Stomach smooth muscle (tissue), 2 donors: ENCODE results near the gene REG4.

Source experiments
- H3K27ac ChIP-seq: one replicate; pipeline ENCODE4 v1.7.0; 2013; ENCODE audit warnings: mild to moderate bottlenecking, low read length, inconsistent platforms
- H3K27me3 ChIP-seq, 2 donors: one replicate each; pipeline ENCODE4 v1.7.0; 2013; ENCODE audit warnings: low read length in 2 of 2; ENCODE audit not compliant: insufficient read depth in 2 of 2, control insufficient read depth in 1 of 2
- H3K36me3 ChIP-seq, 2 donors: one replicate each; pipeline ENCODE4 v1.7.0; 2013; ENCODE audit warnings: low read length in 2 of 2; ENCODE audit not compliant: control insufficient read depth in 2 of 2, insufficient read depth in 2 of 2
- H3K4me1 ChIP-seq: one replicate; pipeline ENCODE4 v1.7.0; 2013; ENCODE audit warnings: low read length; ENCODE audit not compliant: control insufficient read depth, insufficient read depth
- H3K4me3 ChIP-seq, 2 donors: one replicate each; pipeline ENCODE4 v1.7.0; 2013; ENCODE audit warnings: low read length in 2 of 2
- H3K9ac ChIP-seq, 2 donors: one replicate each; pipeline ENCODE4 v1.7.0; 2013; ENCODE audit warnings: low read length in 2 of 2, mild to moderate bottlenecking in 1 of 2
- H3K9me3 ChIP-seq, 2 donors: one replicate each; pipeline ENCODE4 v1.7.0; 2013; ENCODE audit warnings: low read length in 2 of 2; ENCODE audit not compliant: control insufficient read depth in 2 of 2
- donor health status: healthy.
- donor health status: Pancreatic carcinoma.

The REG4 gene

DNA sequence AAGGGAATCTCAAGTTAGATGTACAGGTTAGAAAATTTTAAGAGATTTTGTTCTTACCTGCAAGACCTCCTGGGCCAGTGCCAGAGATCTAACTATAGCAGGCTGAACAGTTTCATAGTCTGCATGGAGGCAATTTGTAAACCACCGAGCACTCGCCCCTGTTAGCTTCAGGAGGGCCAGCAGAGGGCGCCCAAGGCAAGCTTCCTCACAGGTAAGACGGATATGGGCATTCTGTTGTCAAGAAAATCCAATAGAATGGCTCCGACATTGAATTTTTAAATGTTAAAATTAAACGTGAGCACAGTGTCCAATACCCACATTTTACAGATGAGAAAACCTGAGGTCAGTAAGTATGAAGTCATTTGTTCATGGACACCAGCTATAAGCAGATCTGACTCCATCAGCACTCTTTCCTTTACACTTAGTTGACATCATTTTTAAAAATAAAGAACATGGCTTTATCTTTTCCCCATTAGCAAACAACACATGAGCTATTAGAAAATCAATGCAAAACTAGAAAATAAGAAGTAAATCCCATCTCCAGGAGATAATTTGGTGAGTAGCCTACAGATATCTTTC is 2.2 kb downstream of the REG4 start:
- Histone ChIP-seq H3K9me3 (no peaks in the 10 kb centered on the region), H3K27ac (no peak overlapping the region), H3K4me3 (no peak overlapping the region), H3K9ac (no peak overlapping the region), H3K4me1 (no peaks in the 10 kb centered on the region), H3K27me3 (no peaks in the 10 kb centered on the region), H3K36me3 (no peaks in the 10 kb centered on the region)

- Histone ChIP-seq H3K27me3 (no peaks in the 10 kb centered on the region), H3K36me3 (no peaks in the 10 kb centered on the region), H3K27ac (no peak overlapping the region), H3K9ac (no peak overlapping the region), H3K9me3 (no peaks in the 10 kb centered on the region), H3K4me1 (no peaks in the 10 kb centered on the region), H3K4me3 (no peak overlapping the region)
Observed at GRCh38 chr1:119808491-119808890, 2.8 kb downstream of the REG4 start.

DNA sequence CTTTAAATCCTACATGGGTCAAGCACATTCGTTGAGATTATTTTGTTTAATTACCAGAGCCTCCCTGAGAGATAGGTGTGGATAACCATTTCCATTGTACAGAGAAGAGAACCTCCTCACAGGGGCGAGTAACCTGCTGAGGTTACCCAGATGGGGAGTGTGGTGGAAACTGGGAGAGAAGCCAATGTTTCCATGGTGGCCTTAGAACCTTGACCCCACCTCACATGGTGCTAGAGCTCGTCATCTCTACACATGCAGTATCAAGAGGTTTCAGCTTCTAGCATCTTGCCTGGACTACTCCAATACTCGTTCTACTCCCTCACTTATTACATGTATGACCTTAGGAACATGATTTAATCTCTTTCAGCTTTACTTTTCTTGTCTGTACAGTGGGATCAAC is 4.8 kb downstream of the REG4 start:
- Histone ChIP-seq H3K27me3 (no peaks in the 10 kb centered on the region), H3K36me3 (no peaks in the 10 kb centered on the region), H3K9ac (no peak overlapping the region), H3K27ac (no peak overlapping the region), H3K4me1 (no peaks in the 10 kb centered on the region), H3K9me3 (no peaks in the 10 kb centered on the region), H3K4me3 (no peak overlapping the region)

GRCh38 chr1:119805746-119806145 is 5.5 kb downstream of the REG4 start:
- no peaks in the 10 kb centered on the region for H3K9me3 ChIP-seq

GRCh38 chr1:119805247-119805646 is 6.0 kb downstream of the REG4 start:
- no peak overlapping the region for H3K27ac ChIP-seq
- H3K4me1 ChIP-seq, result no peaks in the 10 kb centered on the region
- H3K36me3 ChIP-seq, result no peaks in the 10 kb centered on the region
- no peak overlapping the region for H3K9ac ChIP-seq
- H3K27me3 ChIP-seq, result no peaks in the 10 kb centered on the region
- no peaks in the 10 kb centered on the region for H3K9me3 ChIP-seq
- no peak overlapping the region for H3K4me3 ChIP-seq

More at GRCh38 chr1:119805746-119806145, 5.5 kb downstream of the REG4 start:
- Histone ChIP-seq H3K27ac (no peak overlapping the region), H3K4me1 (no peaks in the 10 kb centered on the region), H3K4me3 (no peak overlapping the region), H3K9ac (no peak overlapping the region), H3K36me3 (no peaks in the 10 kb centered on the region), H3K27me3 (no peaks in the 10 kb centered on the region)

DNA sequence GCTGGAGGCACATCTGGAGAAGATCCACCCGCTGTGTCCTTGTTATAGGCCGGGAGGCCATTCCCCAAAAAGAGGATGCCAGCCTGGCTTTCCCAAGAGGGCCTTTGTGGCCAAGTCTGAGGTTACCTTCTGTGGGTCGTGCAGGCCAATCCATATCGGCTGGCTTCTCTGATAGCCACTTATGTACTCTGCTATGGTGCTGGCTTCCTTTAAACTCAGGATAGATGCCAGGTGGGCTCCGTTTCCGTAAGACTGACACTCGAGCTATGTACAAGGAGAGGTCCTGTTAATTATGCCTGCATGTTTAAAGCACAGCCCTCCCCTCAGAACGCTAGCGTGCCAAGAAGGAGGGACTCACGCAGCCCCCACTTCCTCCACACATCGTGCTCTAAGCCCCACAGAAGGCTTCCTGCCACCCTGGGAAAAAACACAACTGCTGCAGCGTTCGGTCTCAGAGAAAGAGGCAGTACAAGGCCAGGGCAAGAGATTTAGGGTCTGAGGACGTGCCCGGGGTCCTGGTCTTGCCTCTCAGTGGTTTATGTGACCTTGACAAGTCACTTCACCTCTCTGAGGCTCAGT is 11.6 kb downstream of the REG4 start:
- Histone ChIP-seq H3K9ac (no peak overlapping the region), H3K4me3 (no peak overlapping the region), H3K4me1 (peaks cover 17% of the 10 kb centered on the region), H3K36me3 (no peaks in the 10 kb centered on the region), H3K27ac (no peak overlapping the region), H3K9me3 (no peaks in the 10 kb centered on the region), H3K27me3 (no peaks in the 10 kb centered on the region)

GRCh38 chr1:119799003-119799402 is 12.3 kb downstream of the REG4 start:
- Histone ChIP-seq H3K27me3 (no peaks in the 10 kb centered on the region), H3K36me3 (no peaks in the 10 kb centered on the region), H3K4me1 (peaks cover 22% of the 10 kb centered on the region), H3K9ac (no peak overlapping the region), H3K9me3 (no peaks in the 10 kb centered on the region), H3K4me3 (no peak overlapping the region), H3K27ac (no peak overlapping the region)

DNA sequence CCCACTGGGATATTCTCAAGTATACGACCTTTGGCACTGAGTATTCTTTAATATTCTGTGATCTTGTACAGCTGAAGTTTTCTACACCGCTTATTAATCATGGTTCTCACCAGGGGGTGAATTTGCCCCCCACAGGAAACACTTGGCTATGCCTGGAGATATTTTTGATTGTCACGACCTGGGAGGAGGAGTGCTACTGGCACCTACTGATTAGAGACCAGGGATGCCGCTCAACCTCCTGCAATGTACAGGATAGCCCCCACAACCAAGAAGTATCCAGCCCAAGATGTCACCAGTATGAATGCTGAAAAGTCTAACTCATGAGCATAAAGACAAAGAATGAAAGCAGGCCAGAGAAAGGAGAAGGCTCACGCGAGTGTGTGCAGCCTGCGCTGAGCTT is 13.7 kb downstream of the REG4 start:
- H3K9me3 ChIP-seq, result no peaks in the 10 kb centered on the region
- H3K27ac ChIP-seq, result no peak overlapping the region
- no peaks in the 10 kb centered on the region for H3K36me3 ChIP-seq
- peaks cover 29% of the 10 kb centered on the region for H3K4me1 ChIP-seq
- H3K4me3 ChIP-seq, result no peak overlapping the region
- no peaks in the 10 kb centered on the region for H3K27me3 ChIP-seq
- no peak overlapping the region for H3K9ac ChIP-seq

DNA sequence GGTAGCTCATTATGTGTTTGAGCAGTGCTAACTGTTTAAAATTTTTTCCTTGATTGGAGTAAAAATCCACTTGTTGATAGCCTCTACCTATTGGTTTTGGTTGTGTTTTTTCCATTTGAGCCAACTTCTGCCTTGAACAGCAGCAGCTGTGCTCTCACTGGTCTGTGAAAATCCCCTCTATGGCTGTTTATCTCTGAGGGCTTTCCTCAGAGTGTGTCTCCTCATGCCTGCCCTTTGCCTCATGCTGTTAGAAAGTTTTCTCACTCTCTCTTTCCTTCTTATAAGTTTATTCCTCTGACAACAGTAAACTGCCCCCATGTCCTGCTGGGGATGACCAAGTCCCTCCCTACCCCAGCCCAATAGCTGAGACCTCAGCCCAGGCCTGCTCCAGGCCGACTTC is 14.1 kb downstream of the REG4 start:
- Histone ChIP-seq H3K36me3 (no peaks in the 10 kb centered on the region), H3K27me3 (no peaks in the 10 kb centered on the region), H3K9me3 (no peaks in the 10 kb centered on the region), H3K4me3 (no peak overlapping the region), H3K9ac (no peak overlapping the region), H3K27ac (no peak overlapping the region), H3K4me1 (peaks cover 29% of the 10 kb centered on the region)

DNA sequence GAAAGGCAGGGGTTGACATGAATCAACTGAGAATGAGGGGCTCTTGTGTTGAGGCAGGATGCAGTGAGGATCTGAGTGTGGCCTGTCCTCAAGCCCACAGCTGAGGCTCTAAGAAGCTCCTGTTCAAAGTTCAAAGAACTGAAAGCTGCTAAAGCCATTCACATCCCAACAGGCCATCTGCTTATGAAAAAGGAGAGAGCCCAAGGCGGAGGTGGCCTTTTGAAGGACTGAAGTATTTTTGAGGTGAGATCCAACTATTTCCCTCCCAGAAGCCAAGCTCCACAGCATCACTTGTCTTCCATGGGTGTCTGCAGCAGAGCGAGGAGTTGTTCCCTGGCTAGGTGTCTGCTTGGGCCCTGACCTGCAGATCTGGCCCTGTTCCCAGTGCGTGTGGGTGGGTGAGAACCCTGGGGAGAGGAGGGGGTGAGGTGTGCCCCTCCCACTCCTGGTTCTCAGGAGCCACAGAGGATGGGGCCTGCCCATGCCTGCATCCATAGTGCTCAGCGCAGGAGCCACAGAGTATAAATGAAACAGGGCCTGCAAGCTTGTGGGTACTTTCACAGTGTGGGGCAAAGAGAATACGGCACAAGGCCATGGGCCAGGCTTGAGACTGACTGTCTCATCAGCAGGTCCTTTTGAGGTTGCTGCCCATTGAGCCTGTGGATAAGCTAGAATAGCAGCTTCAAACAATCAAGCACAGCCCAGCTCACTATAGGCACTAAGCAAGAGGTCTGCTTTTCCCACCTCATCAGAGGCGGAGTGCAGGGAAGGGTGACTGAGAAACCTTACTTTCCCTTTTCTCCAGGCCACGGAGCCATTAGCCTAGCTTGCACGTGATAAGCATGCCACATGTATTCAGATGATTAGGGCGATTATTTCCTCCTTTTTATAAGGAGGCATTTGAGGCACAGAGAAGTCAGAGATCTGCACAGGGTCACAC is 15.7 kb downstream of the REG4 start:
- H3K9ac ChIP-seq, result no peak overlapping the region
- no peaks in the 10 kb centered on the region for H3K9me3 ChIP-seq
- no peaks in the 10 kb centered on the region for H3K36me3 ChIP-seq
- H3K4me3 ChIP-seq, result peak overlapping the region in 1 of 2 donors; percentile 29
- H3K27ac ChIP-seq, result peak overlapping the region; percentile 58
- H3K4me1 ChIP-seq, result peaks cover 30% of the 10 kb centered on the region
- H3K27me3 ChIP-seq, result no peaks in the 10 kb centered on the region

DNA sequence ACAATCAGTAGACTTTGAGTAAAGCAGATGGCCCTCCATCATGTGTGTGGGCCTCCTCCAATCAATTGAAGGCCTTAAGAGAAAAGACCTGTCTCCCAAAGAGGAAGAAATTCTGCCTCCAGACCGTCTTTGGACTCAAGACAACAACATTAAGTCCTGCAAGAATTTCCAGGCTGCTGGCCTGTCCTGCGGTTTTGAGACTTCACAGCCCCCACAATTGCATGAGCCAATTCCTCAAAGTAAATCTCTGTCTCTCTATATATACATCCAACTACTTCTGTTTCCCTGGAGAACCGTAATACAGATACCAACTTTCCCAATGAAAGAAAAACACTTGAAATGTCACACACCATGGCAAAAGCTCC is 16.4 kb downstream of the REG4 start:
- Histone ChIP-seq H3K27me3 (no peaks in the 10 kb centered on the region), H3K4me1 (peaks cover 32% of the 10 kb centered on the region), H3K27ac (peak overlapping the region; percentile 58), H3K9me3 (no peaks in the 10 kb centered on the region), H3K9ac (no peak overlapping the region), H3K36me3 (no peaks in the 10 kb centered on the region), H3K4me3 (no peak overlapping the region)
